CD14-positive monocyte (primary cell): ENCODE results near the gene ZDHHC13. TPM values are rescaled to one million over a fixed set of nuclear protein-coding genes. Genes with fewer than 3 reads are reported as not detected.

Source experiments
- DNase-seq, 3 donors: peaks; one replicate each; pipeline ENCODE4 v3.0.0-alpha.2; 2011 to 2022
- H2AFZ ChIP-seq: 2 replicates; pipeline ENCODE4 v1.6.0; 2012; ENCODE audit warnings: mild to moderate bottlenecking, low read depth, low read length, inconsistent platforms; ENCODE audit not compliant: insufficient read depth, poor library complexity, severe bottlenecking
- H3K27ac ChIP-seq, 2 donors: 1 replicate in 1 of 2; 2 replicates in 1 of 2; pipeline ENCODE4 v1.5.1; 2012 to 2013; ENCODE audit warnings: low read length in 2 of 2, control low read depth in 1 of 2, inconsistent platforms in 1 of 2, low read depth in 1 of 2, mild to moderate bottlenecking in 1 of 2
- H3K27me3 ChIP-seq, 2 donors: one replicate each; pipeline versions ENCODE4 v1.6.0 to v1.6.1; 2011 to 2013; ENCODE audit warnings: low read length in 2 of 2; ENCODE audit not compliant: control insufficient read depth in 2 of 2, insufficient read depth in 2 of 2
- H3K36me3 ChIP-seq, 2 donors: replicated peaks in 1 of 2; 1 replicate in 1 of 2; 2 replicates in 1 of 2; pipeline versions ENCODE4 v1.5.1 to v1.6.1; 2012 to 2013; ENCODE audit warnings: low read length in 2 of 2, control low read depth in 1 of 2, inconsistent platforms in 1 of 2, mild to moderate bottlenecking in 1 of 2; ENCODE audit not compliant: insufficient read depth in 2 of 2, control insufficient read depth in 1 of 2
- H3K4me1 ChIP-seq, 2 donors: 1 replicate in 1 of 2; 2 replicates in 1 of 2; pipeline versions ENCODE4 v1.5.1 to v1.6.1; 2012 to 2013; ENCODE audit warnings: low read length in 2 of 2, control low read depth in 1 of 2, inconsistent platforms in 1 of 2, mild to moderate bottlenecking in 1 of 2, moderate library complexity in 1 of 2; ENCODE audit not compliant: insufficient read depth in 2 of 2, control insufficient read depth in 1 of 2
- H3K4me2 ChIP-seq: replicated peaks from 2 replicates; pipeline ENCODE3; 2012; ENCODE audit warnings: low read length, moderate library complexity, mild to moderate bottlenecking; ENCODE audit not compliant: poor library complexity, severe bottlenecking; ENCODE audit errors: extremely low read depth
- H3K4me3 ChIP-seq, 3 experiments: fragments of 200-600 bp in 1 of 3; sonication (generic) in 1 of 3; replicated peaks in 1 of 3; 1 replicate in 2 of 3; 2 replicates in 1 of 3; pipeline ENCODE4 v1.5.1; 2011 to 2013; ENCODE audit warnings: low read length in 3 of 3, mild to moderate bottlenecking in 3 of 3, control low read depth in 2 of 3, low read depth in 2 of 3, inconsistent platforms in 1 of 3, moderate library complexity in 1 of 3
- H3K79me2 ChIP-seq: 2 replicates; pipeline ENCODE4 v1.6.0; 2012; ENCODE audit warnings: mild to moderate bottlenecking, control low read depth, inconsistent platforms, low read length, moderate library complexity; ENCODE audit not compliant: insufficient read depth
- H3K9ac ChIP-seq: 2 replicates; pipeline ENCODE4 v1.6.0; 2017; ENCODE audit warnings: low read length, mild to moderate bottlenecking; ENCODE audit not compliant: insufficient read depth, poor library complexity, severe bottlenecking
- H3K9me3 ChIP-seq, 2 donors: replicated peaks in 1 of 2; 1 replicate in 1 of 2; 2 replicates in 1 of 2; pipeline versions ENCODE4 v1.5.1 to v1.6.1; 2012 to 2013; ENCODE audit warnings: low read length in 2 of 2, control low read depth in 1 of 2; ENCODE audit not compliant: control insufficient read depth in 1 of 2, insufficient read depth in 1 of 2
- H4K20me1 ChIP-seq: 2 replicates; pipeline ENCODE4 v1.6.0; 2012; ENCODE audit warnings: mild to moderate bottlenecking, low read length, control low read depth, moderate library complexity; ENCODE audit not compliant: insufficient read depth
- H3K27ac Mint-ChIP-seq, 7 donors: one replicate each; pipeline ENCODE4 v1.8.0; 2020; ENCODE audit warnings: mild to moderate bottlenecking in 7 of 7, mixed read lengths in 7 of 7, moderate library complexity in 6 of 7, inconsistent platforms in 2 of 7
- H3K27me3 Mint-ChIP-seq, 3 donors: one replicate each; pipeline ENCODE4 v1.8.0; 2021 to 2022; ENCODE audit warnings: low read depth in 3 of 3, mild to moderate bottlenecking in 3 of 3, mixed read lengths in 3 of 3, moderate library complexity in 3 of 3, inconsistent platforms in 1 of 3
- H3K36me3 Mint-ChIP-seq, 2 donors: one replicate each; pipeline ENCODE4 v1.8.0; 2020; ENCODE audit warnings: mixed read lengths in 2 of 2, inconsistent platforms in 1 of 2, mild to moderate bottlenecking in 1 of 2
- H3K4me1 Mint-ChIP-seq: one replicate; pipeline ENCODE4 v1.8.0; 2020; ENCODE audit warnings: mild to moderate bottlenecking, mixed read lengths
- H3K4me3 Mint-ChIP-seq, 2 donors: one replicate each; pipeline ENCODE4 v1.8.0; 2020; ENCODE audit warnings: mild to moderate bottlenecking in 2 of 2, mixed read lengths in 2 of 2, moderate library complexity in 1 of 2
- H3K9me3 Mint-ChIP-seq, 7 donors: one replicate each; pipeline ENCODE4 v1.8.0; 2020 to 2022; ENCODE audit warnings: mixed read lengths in 7 of 7, mild to moderate bottlenecking in 6 of 7, moderate library complexity in 6 of 7, inconsistent platforms in 2 of 7
- CTCF ChIP-seq: fragments of 200-600 bp; IDR thresholded peaks from one replicate; pipeline ENCODE4 v1.8.0; 2022; ENCODE audit warnings: antibody characterized with exemption, mild to moderate bottlenecking
- WGBS: methylation state at CpG from one replicate; pipeline ENCODE4 v1.1.5; 2013; ENCODE audit warnings: missing lambda C conversion rate; ENCODE audit not compliant: insufficient coverage; 5-methylcytosine and 5-hydroxymethylcytosine counted together
- intact Hi-C, 2 donors: fragments of 100-400 bp; cut with micrococcal nuclease; formaldehyde crosslinking; loops; one replicate each; pipeline versions ENCODE4 v1.15.0 to v1.15.1; 2023
- polyA plus RNA-seq, 3 donors: library from polyadenylated mRNA; depleted of rRNA in 1 of 3; unstranded in 2 of 3; stranded (reverse) in 1 of 3; fragments of 300-500 nt in 2 of 3; fragments of >200 nt in 1 of 3; fragmentation: Illumina TruSeq in 2 of 3; gene quantifications; 1 replicate in 2 of 3; 2 replicates in 1 of 3; pipeline ENCODE4 v1.2.3, GENCODE V29; 2012 to 2021

Gene ZDHHC13
- polyA plus RNA-seq, 3 donors: 5.6 to 7.5 (median 5.6) TPM

- Histone ChIP-seq H3K4me3 (no peak overlapping the region), H3K9ac (no peak overlapping the region), H3K36me3 (no peaks in the 10 kb centered on the region), H4K20me1 (no peaks in the 10 kb centered on the region), H3K4me1 (peaks cover 16 to 18% of the 10 kb centered on the region in 2 donors), H3K9me3 (no peaks in the 10 kb centered on the region), H3K27ac (no peak overlapping the region), H3K79me2 (no peaks in the 10 kb centered on the region), H3K27me3 (no peaks in the 10 kb centered on the region), H3K4me2 (no peak overlapping the region), H2AFZ (no peak overlapping the region)
- Mint-ChIP-seq H3K4me3 (no peak overlapping the region), H3K9me3 (peaks cover 0 to 1% (median 0%) of the 10 kb centered on the region in 7 donors), H3K4me1 (peaks cover 16% of the 10 kb centered on the region), H3K36me3 (no peaks in the 10 kb centered on the region), H3K27ac (no peak overlapping the region), H3K27me3 (peaks cover 1 to 13% (median 2%) of the 10 kb centered on the region in 3 donors)
- intact Hi-C loops: no loop called here
- no peak for DNase-seq
- TF ChIP-seq CTCF: no peak
These were observed 5.2 kb upstream of the ZDHHC13 start for GRCh38 chr11:19111809-19112208.

- Histone ChIP-seq H3K79me2 (peaks cover 24% of the 10 kb centered on the region), H3K9me3 (no peaks in the 10 kb centered on the region), H2AFZ (peak overlapping the region; percentile 94), H4K20me1 (no peaks in the 10 kb centered on the region), H3K36me3 (no peaks in the 10 kb centered on the region), H3K27ac (peak overlapping the region in 1 of 2 donors; percentile 60), H3K4me3 (peak overlapping the region; percentile 91 to 96 (median 92)), H3K4me2 (peak overlapping the region; percentile 86), H3K9ac (peak overlapping the region; percentile 78), H3K4me1 (peaks cover 20 to 32% of the 10 kb centered on the region in 2 donors), H3K27me3 (no peaks in the 10 kb centered on the region)
- Mint-ChIP-seq H3K9me3 (no peaks in the 10 kb centered on the region), H3K4me3 (peak overlapping the region; percentile 91 to 93), H3K36me3 (peaks cover 5 to 6% of the 10 kb centered on the region in 2 donors), H3K4me1 (peaks cover 43% of the 10 kb centered on the region), H3K27ac (peak overlapping the region in 2 of 7 donors; percentile 65 to 70), H3K27me3 (peaks cover 0 to 5% (median 1%) of the 10 kb centered on the region in 3 donors)
- intact Hi-C loops: no loop called here
- DNase-seq: peak in 1 of 3 donors; percentile 7
- TF ChIP-seq CTCF: no peak
- 25% methylated on average over 8 of the region's 16 CpGs for WGBS
These were observed 545 bp upstream of the ZDHHC13 start for GRCh38 chr11:19116276-19116970.
